HEK293 (cell line): Measurements from ENCODE around the gene OR6K6.

ENCODE experiments used
- CTCF ChIA-PET: fragments of 350-600 bp; formaldehyde crosslinking; extraction: SDS; loops from one replicate; lab custom pipeline; 2021; ENCODE audit warnings: antibody characterized with exemption; lab: Yijun Ruan, JAX
- POLR2A ChIA-PET: fragments of 300-600 bp; formaldehyde crosslinking; extraction: SDS; loops from one replicate; lab custom pipeline; 2020; ENCODE audit warnings: antibody characterized with exemption, inconsistent platforms; lab: Yijun Ruan, JAX
- H3K27ac ChIP-seq: fragments of 200-500 bp; sonication (Bioruptor generic); 2 replicates; pipeline ENCODE4 v1.5.1; 2014; ENCODE audit warnings: low read depth, low read length, control low read depth, inconsistent platforms; ENCODE audit errors: extremely low read depth
- H3K36me3 ChIP-seq, 2 experiments: fragments of 200-500 bp in 1 of 2; sonication (Bioruptor generic) in 1 of 2; 1 replicate in 1 of 2; 2 replicates in 1 of 2; pipeline ENCODE4 v1.5.1; 2014 to 2017; ENCODE audit warnings: inconsistent platforms in 2 of 2, low read length in 2 of 2; ENCODE audit not compliant: control insufficient read depth in 2 of 2, insufficient read depth in 1 of 2
- H3K4me1 ChIP-seq: fragments of 200-500 bp; sonication (Bioruptor generic); 2 replicates; pipeline ENCODE4 v1.5.1; 2014; ENCODE audit warnings: mild to moderate bottlenecking, low read length, inconsistent platforms; ENCODE audit not compliant: control insufficient read depth, insufficient read depth
- H3K4me3 ChIP-seq: 2 replicates; pipeline ENCODE4 v1.5.1; 2011; ENCODE audit warnings: low read depth, mild to moderate bottlenecking, control low read depth, low read length, moderate library complexity
- H3K9me3 ChIP-seq: fragments of 200-500 bp; sonication (Bioruptor generic); 2 replicates; pipeline ENCODE4 v1.5.1; 2014; ENCODE audit warnings: low read depth, low read length, inconsistent platforms; ENCODE audit not compliant: control insufficient read depth, insufficient read depth
- BCL11B ChIP-seq: fragments of 450-650 bp; formaldehyde crosslinking; IDR thresholded peaks from 2 replicates; pipeline ENCODE4 v1.5.1; 2016; ENCODE audit warnings: low read depth, missing biosample characterization, missing genetic modification characterization
- HOXC10 ChIP-seq: sonication (generic); formaldehyde crosslinking; IDR thresholded peaks from 2 replicates; pipeline ENCODE4 v1.8.1; 2023; ENCODE audit warnings: mild to moderate bottlenecking, missing genetic modification reagents
- KLF9 ChIP-seq: fragments of 450-650 bp; formaldehyde crosslinking; IDR thresholded peaks from 2 replicates; pipeline ENCODE4 v1.5.1; 2016; ENCODE audit warnings: missing biosample characterization, missing genetic modification characterization, low read depth
- PRDM1 ChIP-seq: fragments of 450-650 bp; formaldehyde crosslinking; IDR thresholded peaks from 2 replicates; pipeline ENCODE4; 2016; ENCODE audit warnings: missing biosample characterization, missing genetic modification characterization
- PRDM6 ChIP-seq: fragments of 450-650 bp; formaldehyde crosslinking; IDR thresholded peaks from 2 replicates; pipeline ENCODE4 v1.5.1; 2017; ENCODE audit warnings: missing biosample characterization, missing genetic modification characterization
- SETDB1 ChIP-seq: IDR thresholded peaks from one replicate; pipeline ENCODE4 v1.6.1; 2017; ENCODE audit warnings: mild to moderate bottlenecking, low read length, moderate library complexity, mixed read lengths; ENCODE audit not compliant: insufficient read length
- SP2 ChIP-seq: fragments of 450-650 bp; formaldehyde crosslinking; IDR thresholded peaks from 2 replicates; pipeline ENCODE4 v1.5.1; 2016; ENCODE audit warnings: missing biosample characterization, missing genetic modification characterization
- YY2 ChIP-seq: fragments of 450-650 bp; formaldehyde crosslinking; IDR thresholded peaks from 2 replicates; pipeline ENCODE4 v1.5.1; 2016; ENCODE audit warnings: missing biosample characterization, missing genetic modification characterization
- ZBTB1 ChIP-seq: fragments of 450-650 bp; formaldehyde crosslinking; IDR thresholded peaks from 2 replicates; pipeline ENCODE4 v1.5.1; 2016; ENCODE audit warnings: missing biosample characterization, missing genetic modification characterization
- ZBTB49 ChIP-seq: fragments of 450-650 bp; formaldehyde crosslinking; IDR thresholded peaks from 2 replicates; pipeline ENCODE4 v1.5.1; 2016; ENCODE audit warnings: missing biosample characterization, missing genetic modification characterization, low read depth
- ZBTB7A ChIP-seq: fragments of 450-650 bp; formaldehyde crosslinking; IDR thresholded peaks from 2 replicates; pipeline ENCODE4 v1.5.1; 2016; ENCODE audit warnings: low read depth, missing biosample characterization, missing genetic modification characterization
- ZFP3 ChIP-seq: fragments of 450-650 bp; formaldehyde crosslinking; IDR thresholded peaks from 2 replicates; pipeline ENCODE4 v1.5.1; 2016; ENCODE audit warnings: low read depth, missing biosample characterization, missing genetic modification characterization
- ZNF221 ChIP-seq: fragments of 450-650 bp; formaldehyde crosslinking; IDR thresholded peaks from 2 replicates; pipeline ENCODE4 v1.5.1; 2017; ENCODE audit warnings: missing biosample characterization, missing genetic modification characterization, borderline replicate concordance
- ZNF239 ChIP-seq: fragments of 450-650 bp; formaldehyde crosslinking; IDR thresholded peaks from 2 replicates; pipeline ENCODE4 v1.5.1; 2016; ENCODE audit warnings: missing biosample characterization, missing genetic modification characterization
- ZNF280C ChIP-seq: fragments of 450-650 bp; formaldehyde crosslinking; IDR thresholded peaks from 2 replicates; pipeline ENCODE4 v1.5.1; 2016; ENCODE audit warnings: missing biosample characterization, missing genetic modification characterization
- ZNF558 ChIP-seq: fragments of 450-650 bp; formaldehyde crosslinking; IDR thresholded peaks from 2 replicates; pipeline ENCODE4 v1.5.1; 2016; ENCODE audit warnings: missing biosample characterization, missing genetic modification characterization
- ZNF639 ChIP-seq: fragments of 450-650 bp; formaldehyde crosslinking; IDR thresholded peaks from 2 replicates; pipeline ENCODE4 v1.5.1; 2016; ENCODE audit warnings: missing biosample characterization, missing genetic modification characterization
- ZNF658 ChIP-seq: fragments of 450-650 bp; formaldehyde crosslinking; IDR thresholded peaks from 2 replicates; pipeline ENCODE4; 2016; ENCODE audit warnings: missing biosample characterization, missing genetic modification characterization
- ZNF747 ChIP-seq: fragments of 450-650 bp; formaldehyde crosslinking; IDR thresholded peaks from 2 replicates; pipeline ENCODE4 v1.5.1; 2016; ENCODE audit warnings: missing biosample characterization, missing genetic modification characterization
- ZNF768 ChIP-seq: fragments of 450-650 bp; formaldehyde crosslinking; IDR thresholded peaks from 2 replicates; pipeline ENCODE4 v1.5.1; 2018; ENCODE audit warnings: missing biosample characterization, mild to moderate bottlenecking, missing genetic modification characterization
- ZNF776 ChIP-seq: fragments of 450-650 bp; formaldehyde crosslinking; IDR thresholded peaks from 2 replicates; pipeline ENCODE4 v1.5.0; 2017; ENCODE audit warnings: missing biosample characterization, missing genetic modification characterization, borderline replicate concordance
- ZSCAN16 ChIP-seq: fragments of 450-650 bp; formaldehyde crosslinking; IDR thresholded peaks from 2 replicates; pipeline ENCODE4 v1.5.1; 2016; ENCODE audit warnings: missing biosample characterization, missing genetic modification characterization
- ZSCAN30 ChIP-seq: fragments of 450-650 bp; IDR thresholded peaks from 2 replicates; pipeline ENCODE4 v1.5.1; 2018; ENCODE audit warnings: missing biosample characterization, mild to moderate bottlenecking, missing genetic modification characterization, moderate library complexity

The OR6K6 gene

GRCh38 chr1:158731707-158732106 is 22.8 kb upstream of the OR6K6 start:
- Histone ChIP-seq H3K36me3 (no peaks in the 10 kb centered on the region), H3K9me3 (no peaks in the 10 kb centered on the region), H3K4me3 (no peak overlapping the region), H3K27ac (no peak overlapping the region)
- CTCF ChIA-PET = no interaction called here
- POLR2A ChIA-PET = no interaction called here
- TF ChIP-seq KLF9 (tag by site-specific recombination) (no peak), ZNF558 (no peak), ZNF639 (no peak), SETDB1 (no peak), HOXC10 (no peak), ZBTB7A (no peak), BCL11B (tag by site-specific recombination) (no peak), ZSCAN30 (tag by site-specific recombination) (no peak)
- TF ChIP-seq, all 188 proteins: peak for 0
- no peaks in the 10 kb centered on the region for H3K4me1 ChIP-seq

GRCh38 chr1:158732524-158732923 is 22.0 kb upstream of the OR6K6 start:
- no peak overlapping the region for H3K27ac ChIP-seq
- POLR2A ChIA-PET = no interaction called here
- TF ChIP-seq ZNF658 (tag by site-specific recombination) = no peak
- no peak for TF ChIP-seq ZNF239 (tag by site-specific recombination)
- TF ChIP-seq YY2 (tag by site-specific recombination) = no peak
- no peak for TF ChIP-seq ZNF768
- no peak for TF ChIP-seq ZSCAN16 (tag by site-specific recombination)
- no peak for TF ChIP-seq SETDB1
- no peak for TF ChIP-seq ZBTB49 (tag by site-specific recombination)
- no peak for TF ChIP-seq ZBTB1 (tag by site-specific recombination)
- TF ChIP-seq PRDM1 (tag by site-specific recombination) = no peak
- no peak for TF ChIP-seq ZFP3 (tag by site-specific recombination)
- no peak for TF ChIP-seq ZNF776 (tag by site-specific recombination)
- no peak for TF ChIP-seq ZNF747 (tag by site-specific recombination)
- no peak for TF ChIP-seq SP2 (tag by site-specific recombination)
- no peak for TF ChIP-seq ZNF280C
- no peak for TF ChIP-seq ZNF221 (tag by site-specific recombination)
- TF ChIP-seq PRDM6 (tag by site-specific recombination) = no peak
- H3K4me1 ChIP-seq = no peaks in the 10 kb centered on the region
- no peaks in the 10 kb centered on the region for H3K9me3 ChIP-seq
- CTCF ChIA-PET = no interaction called here
- no peaks in the 10 kb centered on the region for H3K36me3 ChIP-seq
- H3K4me3 ChIP-seq = no peak overlapping the region
